Mesodermal cell (in vitro differentiated cells): ENCODE data around the gene PLAC1.

ENCODE experiments used
- H3K27ac ChIP-seq: 2 replicates; pipeline ENCODE4 v1.7.0; 2013; ENCODE audit warnings: mild to moderate bottlenecking, low read depth, low read length, moderate library complexity; ENCODE audit not compliant: severe bottlenecking
- H3K36me3 ChIP-seq: 2 replicates; pipeline ENCODE4 v1.7.1; 2013; ENCODE audit warnings: mild to moderate bottlenecking, low read length, moderate library complexity; ENCODE audit not compliant: control insufficient read depth, insufficient read depth
- H3K4me1 ChIP-seq: one replicate; pipeline ENCODE4 v1.7.1; 2013; ENCODE audit warnings: mild to moderate bottlenecking, low read length; ENCODE audit not compliant: insufficient read depth, control insufficient read depth, poor library complexity, severe bottlenecking
- H3K4me3 ChIP-seq: 2 replicates; pipeline ENCODE4 v1.7.0; 2013; ENCODE audit warnings: low read length, control low read depth, mild to moderate bottlenecking; ENCODE audit not compliant: insufficient read depth, poor library complexity, severe bottlenecking; ENCODE audit errors: extremely low read depth
- H3K9me3 ChIP-seq: 2 replicates; pipeline ENCODE4 v1.7.1; 2013; ENCODE audit warnings: mild to moderate bottlenecking, low read length, moderate library complexity; ENCODE audit not compliant: control insufficient read depth
- WGBS, 2 experiments: methylation state at CpG; one replicate each; pipeline ENCODE4 v1.1.5; 2013; ENCODE audit warnings: missing lambda C conversion rate in 2 of 2; ENCODE audit not compliant: insufficient coverage in 2 of 2; 5-methylcytosine and 5-hydroxymethylcytosine counted together

Gene PLAC1

DNA sequence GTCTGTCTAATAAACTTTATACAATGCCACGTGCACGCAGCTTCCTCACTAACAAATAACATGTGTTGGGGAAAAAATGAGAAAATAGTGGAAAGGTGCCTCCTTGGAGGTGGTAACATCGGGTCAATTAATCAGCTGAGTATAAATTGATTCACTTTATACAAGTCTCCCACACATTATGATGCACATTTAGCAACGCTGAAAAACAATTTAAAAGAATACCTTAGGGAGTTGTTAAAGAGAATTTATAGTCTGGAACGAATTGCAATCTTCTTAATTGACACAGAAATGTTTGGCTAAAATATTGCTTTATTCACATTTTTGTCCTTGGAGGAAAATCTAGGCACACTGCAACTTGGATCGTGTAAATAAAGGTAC lies 114.1 kb downstream of the PLAC1 start:
- Histone ChIP-seq H3K4me3 (no peak overlapping the region), H3K9me3 (no peaks in the 10 kb centered on the region), H3K4me1 (peaks cover 6% of the 10 kb centered on the region), H3K36me3 (peaks cover 18% of the 10 kb centered on the region), H3K27ac (no peak overlapping the region)
- 90% methylated on average over 2 of the region's 6 CpGs; no CpG with 5 or more reads in 1 of the 2 experiments for WGBS, 2 experiments

DNA sequence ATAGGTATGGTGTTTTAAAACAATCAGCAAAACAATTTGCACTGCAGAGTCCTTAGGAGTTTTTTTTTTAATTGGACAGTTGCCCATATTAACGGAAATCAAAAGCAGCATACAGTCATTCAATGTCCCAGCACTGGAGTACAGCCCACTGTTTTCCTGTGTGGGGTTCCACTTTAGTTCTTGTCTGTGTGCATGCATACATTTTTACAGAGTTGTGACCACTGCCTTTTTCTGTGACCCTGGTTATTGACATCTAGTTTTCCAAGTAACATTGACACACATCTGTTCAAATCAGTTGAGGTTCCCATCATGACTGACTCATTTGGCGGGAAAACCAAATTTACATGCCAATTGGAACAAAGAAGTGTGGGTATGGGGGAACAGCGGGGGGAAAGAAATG lies 115.0 kb downstream of the PLAC1 start:
- H3K4me1 ChIP-seq: peaks cover 6% of the 10 kb centered on the region
- no peaks in the 10 kb centered on the region for H3K9me3 ChIP-seq
- WGBS, 2 experiments: 80% methylated on average over 1 of the region's 3 CpGs; no CpG with 5 or more reads in 1 of the 2 experiments
- H3K4me3 ChIP-seq: no peak overlapping the region
- H3K36me3 ChIP-seq: peaks cover 18% of the 10 kb centered on the region
- no peak overlapping the region for H3K27ac ChIP-seq

DNA sequence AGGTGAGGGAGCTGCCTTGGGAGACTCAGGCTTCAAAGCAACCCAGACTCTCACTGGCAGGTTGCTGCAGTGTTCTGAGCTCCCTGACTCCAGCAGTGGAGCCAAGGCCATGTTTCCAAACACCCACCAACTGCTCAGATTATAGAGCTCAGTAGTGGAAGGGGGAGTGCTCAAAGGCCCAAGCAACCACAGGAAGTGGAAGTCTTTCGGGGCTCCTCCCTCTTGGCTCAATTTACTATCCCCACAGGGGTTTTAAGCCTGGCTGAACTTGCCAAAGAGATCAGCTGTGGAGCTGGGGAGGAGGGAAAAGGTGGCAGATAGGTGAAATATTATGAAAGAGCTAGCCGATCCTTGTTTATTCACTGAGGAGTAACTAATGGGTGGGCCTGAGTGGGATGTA lies 115.8 kb downstream of the PLAC1 start:
- H3K4me1 ChIP-seq: peaks cover 11% of the 10 kb centered on the region
- no peak overlapping the region for H3K4me3 ChIP-seq
- H3K9me3 ChIP-seq: no peaks in the 10 kb centered on the region
- no peak overlapping the region for H3K27ac ChIP-seq
- WGBS, 2 experiments: no CpG with 5 or more reads among the region's 2 CpGs
- H3K36me3 ChIP-seq: peaks cover 18% of the 10 kb centered on the region

DNA sequence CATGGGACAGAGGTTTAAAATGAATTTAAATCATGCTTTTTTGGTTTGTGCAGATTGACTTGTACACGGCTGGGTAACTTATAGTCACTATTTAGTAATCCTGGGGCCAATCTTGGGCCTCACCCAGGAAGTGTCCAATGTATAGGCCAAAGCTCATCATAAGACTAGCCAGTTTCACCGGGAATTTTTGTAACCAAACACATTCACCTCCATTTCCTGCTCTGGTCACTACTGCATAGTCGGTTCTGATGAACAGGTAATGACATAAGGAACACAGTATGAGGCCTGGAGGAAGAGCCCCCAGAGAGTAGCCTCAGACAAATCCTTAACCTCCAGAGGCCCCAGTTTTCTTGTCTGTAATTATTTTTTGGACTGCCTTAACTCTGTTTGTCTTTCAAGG lies 116.4 kb downstream of the PLAC1 start:
- Histone ChIP-seq H3K4me3 (no peak overlapping the region), H3K27ac (no peak overlapping the region), H3K36me3 (peaks cover 15% of the 10 kb centered on the region), H3K9me3 (no peaks in the 10 kb centered on the region), H3K4me1 (peaks cover 11% of the 10 kb centered on the region)
- WGBS, 2 experiments: no CpG with 5 or more reads among the region's 3 CpGs

DNA sequence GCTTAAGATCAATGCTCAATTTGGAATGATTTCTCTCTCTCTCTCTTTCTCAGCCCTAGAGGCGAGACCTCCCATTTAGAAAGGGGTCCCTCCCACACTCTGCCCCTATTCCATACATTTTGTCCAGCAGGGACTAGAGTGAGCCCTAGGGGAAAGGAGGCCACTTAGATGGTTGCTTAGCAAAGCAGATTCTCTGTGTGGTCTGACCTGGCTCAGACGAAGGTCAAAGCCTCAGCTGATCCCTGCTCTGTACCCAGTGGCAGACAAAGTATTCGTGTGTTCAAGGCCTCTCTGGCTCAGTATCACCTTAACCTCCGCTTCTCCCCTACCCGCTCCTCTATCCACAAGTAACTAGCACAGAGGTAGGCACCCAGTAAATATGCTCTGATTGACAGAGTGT lies 120.0 kb downstream of the PLAC1 start:
- Histone ChIP-seq H3K27ac (no peak overlapping the region), H3K9me3 (no peaks in the 10 kb centered on the region), H3K4me1 (peaks cover 5% of the 10 kb centered on the region), H3K4me3 (no peak overlapping the region), H3K36me3 (no peaks in the 10 kb centered on the region)
- WGBS, 2 experiments: 20% methylated on average over 1 of the region's 5 CpGs; no CpG with 5 or more reads in 1 of the 2 experiments

DNA sequence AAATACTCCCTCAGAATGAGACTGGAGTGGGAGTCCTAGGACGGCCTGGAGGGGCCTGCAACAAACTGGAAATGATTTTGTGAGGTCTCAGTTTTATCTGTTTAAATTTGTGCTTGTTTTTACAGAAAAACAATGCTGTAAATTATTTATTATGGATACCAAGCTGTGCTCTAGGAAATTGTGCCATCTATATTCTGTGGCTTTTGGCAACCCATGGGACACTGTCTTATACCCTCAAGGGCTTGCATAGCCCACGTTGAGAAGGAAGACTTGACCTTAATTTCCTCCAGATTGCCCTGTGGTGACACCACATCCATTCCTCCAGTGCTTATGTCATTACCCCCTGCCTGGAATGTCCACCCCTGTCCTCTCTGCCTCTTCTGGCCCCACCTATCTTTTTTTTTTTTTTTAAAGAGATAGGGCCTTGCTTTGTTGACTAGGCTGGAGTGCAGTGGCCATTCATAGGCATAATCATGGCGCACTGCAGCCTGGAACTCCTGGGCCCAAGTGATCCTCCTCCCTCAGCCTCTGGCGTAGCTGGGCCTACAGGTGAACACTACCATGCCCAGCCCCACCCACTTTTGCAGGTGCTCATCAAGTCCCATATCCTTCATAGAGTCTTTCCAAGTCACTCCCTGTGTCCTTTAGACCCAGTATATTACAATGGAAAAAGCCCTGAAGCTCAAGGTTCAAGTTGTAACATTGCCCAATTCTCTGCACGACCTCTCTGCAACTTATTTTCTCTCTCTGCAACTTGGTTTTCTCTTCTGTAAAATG lies 120.9 kb downstream of the PLAC1 start:
- peak overlapping the region; percentile 98 for H3K27ac ChIP-seq
- peaks cover 5% of the 10 kb centered on the region for H3K4me1 ChIP-seq
- WGBS, 2 experiments: 0 to 17% methylated on average over 1 of the region's 5 CpGs

DNA sequence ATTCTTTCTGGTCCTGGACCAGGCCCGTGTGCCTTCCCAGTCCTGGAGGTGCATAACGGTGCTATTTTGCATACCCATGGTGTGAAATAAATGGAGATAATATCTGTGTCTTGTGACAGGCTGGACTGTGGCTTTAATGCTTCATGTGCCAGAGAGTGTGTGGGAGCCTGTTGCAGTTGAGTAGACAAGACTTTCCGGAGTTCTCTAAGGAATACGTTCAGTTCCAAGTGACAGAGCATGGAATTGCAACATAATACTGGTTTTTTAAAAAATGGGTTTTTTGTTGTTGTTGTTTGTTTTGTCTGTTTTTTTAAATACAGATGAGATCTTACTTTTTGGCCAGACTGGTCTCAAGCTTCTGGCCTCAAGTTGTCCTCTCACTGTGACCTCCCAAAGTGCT lies 124.3 kb downstream of the PLAC1 start:
- Histone ChIP-seq H3K4me1 (peaks cover 5% of the 10 kb centered on the region), H3K27ac (no peak overlapping the region), H3K4me3 (no peak overlapping the region), H3K36me3 (no peaks in the 10 kb centered on the region), H3K9me3 (no peaks in the 10 kb centered on the region)
- 93 to 100% methylated on average over 2 to 3 of the region's 4 CpGs for WGBS, 2 experiments

More for the DNA sequence above, 120.9 kb downstream of the PLAC1 start:
- no peak overlapping the region for H3K4me3 ChIP-seq
- no peaks in the 10 kb centered on the region for H3K36me3 ChIP-seq
- no peaks in the 10 kb centered on the region for H3K9me3 ChIP-seq

DNA sequence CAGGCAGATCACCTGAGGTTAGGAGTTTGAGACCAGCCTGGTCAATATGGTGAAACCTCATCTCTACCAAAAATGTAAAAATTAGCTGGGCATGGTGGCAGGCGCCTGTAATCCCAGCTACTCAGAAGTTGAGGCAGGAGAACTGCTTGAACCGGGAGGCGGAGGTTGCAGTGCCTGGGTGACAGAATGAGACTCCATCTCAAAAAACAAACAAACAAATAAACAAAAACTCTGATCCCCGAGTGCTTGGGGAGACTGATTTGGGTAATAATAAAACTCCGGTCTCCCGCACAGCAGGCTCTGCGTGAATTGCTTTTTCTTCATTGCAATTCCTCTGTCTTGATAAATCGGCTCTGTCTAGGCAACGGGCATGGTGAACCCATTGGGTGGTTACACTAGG lies 124.9 kb downstream of the PLAC1 start:
- H3K27ac ChIP-seq: no peak overlapping the region
- H3K4me1 ChIP-seq: peaks cover 5% of the 10 kb centered on the region
- H3K36me3 ChIP-seq: no peaks in the 10 kb centered on the region
- no peaks in the 10 kb centered on the region for H3K9me3 ChIP-seq
- 67% methylated on average over 4 of the region's 9 CpGs; no CpG with 5 or more reads in 1 of the 2 experiments for WGBS, 2 experiments
- no peak overlapping the region for H3K4me3 ChIP-seq

DNA sequence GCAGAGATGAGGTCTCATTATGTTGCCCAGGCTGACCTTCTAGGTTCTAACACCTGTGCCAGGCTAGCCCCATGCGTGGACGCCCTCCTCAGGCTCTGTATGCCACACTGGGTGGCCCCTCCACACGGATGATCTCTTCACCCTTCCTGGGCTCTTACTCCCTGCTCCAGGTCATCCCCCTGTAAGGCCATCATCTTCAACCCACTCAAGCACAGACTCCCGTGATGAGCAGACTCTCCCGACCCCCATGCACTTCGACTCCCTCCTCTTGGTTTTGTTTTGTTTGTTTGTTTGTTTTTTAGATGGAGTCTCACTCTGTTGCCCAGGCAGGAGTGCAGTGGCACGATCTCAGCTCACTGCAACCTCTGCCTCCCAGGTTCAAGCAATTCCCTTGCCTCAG lies 127.4 kb downstream of the PLAC1 start:
- no peaks in the 10 kb centered on the region for H3K9me3 ChIP-seq
- no peak overlapping the region for H3K27ac ChIP-seq
- H3K36me3 ChIP-seq: no peaks in the 10 kb centered on the region
- WGBS, 2 experiments: 100% methylated on average over 4 of the region's 7 CpGs; no CpG with 5 or more reads in 1 of the 2 experiments
- H3K4me1 ChIP-seq: no peaks in the 10 kb centered on the region
- no peak overlapping the region for H3K4me3 ChIP-seq

DNA sequence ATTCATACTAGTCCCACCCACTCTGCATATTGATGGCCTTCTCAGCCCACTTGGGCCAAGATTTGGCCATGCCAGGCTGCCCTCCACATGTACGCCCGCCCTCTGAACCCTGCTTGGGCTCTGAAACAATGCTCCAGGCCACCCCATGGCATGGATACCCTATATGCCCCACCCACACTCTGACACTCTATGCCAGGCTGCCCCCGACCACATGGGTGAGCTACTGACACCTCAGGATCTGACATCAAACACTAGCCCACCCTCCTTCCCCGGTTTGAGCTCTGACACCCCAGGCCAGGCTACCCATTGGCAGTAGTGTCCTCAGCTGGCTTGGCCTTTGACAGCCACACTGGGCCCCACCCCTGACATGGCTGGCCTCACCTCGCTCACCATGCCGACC lies 128.8 kb downstream of the PLAC1 start:
- Histone ChIP-seq H3K27ac (no peak overlapping the region), H3K4me1 (no peaks in the 10 kb centered on the region), H3K4me3 (no peak overlapping the region), H3K9me3 (no peaks in the 10 kb centered on the region), H3K36me3 (no peaks in the 10 kb centered on the region)
- 100% methylated on average over 1 to 3 of the region's 6 CpGs for WGBS, 2 experiments

DNA sequence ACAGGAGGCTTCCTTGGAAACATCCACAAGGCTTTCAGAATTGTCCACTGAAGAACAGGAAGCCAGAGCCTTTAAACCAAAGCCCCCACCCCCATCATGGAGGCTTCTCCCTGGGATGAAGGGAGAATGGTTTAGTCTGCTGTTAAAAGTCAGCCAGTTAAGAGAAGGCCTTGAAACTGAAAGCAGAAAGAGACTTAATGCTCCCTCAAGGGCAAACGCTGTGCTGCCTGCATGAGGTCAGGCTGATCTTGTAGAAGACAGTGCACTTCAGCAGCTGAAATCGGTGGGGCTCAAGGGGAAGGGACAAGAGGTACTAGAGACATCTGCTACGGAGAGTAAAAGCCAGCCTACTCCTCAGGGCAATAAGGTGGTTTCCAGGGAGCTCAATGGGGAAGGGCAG lies 129.3 kb downstream of the PLAC1 start:
- Histone ChIP-seq H3K4me1 (no peaks in the 10 kb centered on the region), H3K4me3 (no peak overlapping the region), H3K36me3 (no peaks in the 10 kb centered on the region), H3K9me3 (no peaks in the 10 kb centered on the region), H3K27ac (peak overlapping the region; percentile 29)
- WGBS, 2 experiments: 33 to 58% methylated on average over 1 to 3 of the region's 3 CpGs
